CD4-positive, alpha-beta T cell (primary cell): ENCODE data around the gene PABPN1. TPM values are rescaled to one million over a fixed set of nuclear protein-coding genes. Genes with fewer than 3 reads are reported as not detected.
"Not testable (repeated sequence)": the region's sequence is repeated elsewhere in the genome, so short reads cannot be mapped to it uniquely, and the experiment has no call there.

Experiments
- ATAC-seq: fragments of 200-7000 bp; cut with Tn5 transposase; one replicate; pipeline ENCODE4 v1.10.0; 2022; ENCODE audit warnings: mild to moderate bottlenecking; ENCODE audit not compliant: poor library complexity
- CTCF ChIA-PET: fragments of 350-600 bp; sonication (Branson Sonifier 250); formaldehyde crosslinking; loops from one replicate; lab custom pipeline; 2021; ENCODE audit warnings: antibody characterized with exemption, inconsistent platforms; lab: Charles Lee
- POLR2A ChIA-PET: fragments of 350-600 bp; sonication (Branson Sonifier 250); formaldehyde crosslinking; loops from one replicate; lab custom pipeline; 2021; ENCODE audit warnings: antibody characterized with exemption, inconsistent platforms; lab: Charles Lee
- DNase-seq, 14 experiments: peaks; one replicate each; pipeline ENCODE4 v3.0.0-alpha.2; 2013 to 2020; ENCODE audit warnings: mixed read lengths in 2 of 14
- H3K27ac ChIP-seq, 2 donors: one replicate each; pipeline versions ENCODE4 v1.5.1 to v1.7.0; 2013; ENCODE audit warnings: low read length in 2 of 2, low read depth in 1 of 2, mild to moderate bottlenecking in 1 of 2
- H3K27me3 ChIP-seq, 2 experiments: 1 replicate in 1 of 2; 2 replicates in 1 of 2; pipeline versions ENCODE4 v1.6.1 to v1.7.0; 2013; ENCODE audit warnings: low read length in 2 of 2, control low read depth in 1 of 2, mild to moderate bottlenecking in 1 of 2, moderate library complexity in 1 of 2; ENCODE audit not compliant: insufficient read depth in 2 of 2, control insufficient read depth in 1 of 2
- H3K36me3 ChIP-seq: one replicate; pipeline ENCODE4 v1.6.1; 2013; ENCODE audit warnings: low read length, control low read depth; ENCODE audit not compliant: insufficient read depth
- H3K4me1 ChIP-seq: one replicate; pipeline ENCODE4 v1.6.1; 2013; ENCODE audit warnings: low read length, control low read depth; ENCODE audit not compliant: insufficient read depth
- H3K4me3 ChIP-seq: one replicate; pipeline ENCODE4 v1.5.1; 2013; ENCODE audit warnings: mild to moderate bottlenecking, low read length, moderate library complexity
- H3K9me3 ChIP-seq, 2 experiments: 1 replicate in 1 of 2; 2 replicates in 1 of 2; pipeline versions ENCODE4 v1.6.1 to v1.7.0; 2013; ENCODE audit warnings: low read length in 2 of 2, mild to moderate bottlenecking in 2 of 2, control low read depth in 1 of 2, moderate library complexity in 1 of 2; ENCODE audit not compliant: control insufficient read depth in 1 of 2, insufficient read depth in 1 of 2
- H3K27ac Mint-ChIP-seq: one replicate; pipeline ENCODE4 v1.8.0; 2020; ENCODE audit warnings: mixed read lengths
- H3K27me3 Mint-ChIP-seq: one replicate; pipeline ENCODE4 v1.8.0; 2021; ENCODE audit warnings: mixed read lengths
- H3K36me3 Mint-ChIP-seq: one replicate; pipeline ENCODE4 v1.8.0; 2021; ENCODE audit warnings: low read depth, mixed read lengths
- H3K4me1 Mint-ChIP-seq: one replicate; pipeline ENCODE4 v1.8.0; 2021; ENCODE audit warnings: low read depth, mixed read lengths
- H3K4me3 Mint-ChIP-seq: one replicate; pipeline ENCODE4 v1.8.0; 2020; ENCODE audit warnings: mild to moderate bottlenecking, mixed read lengths
- H3K9me3 Mint-ChIP-seq: one replicate; pipeline ENCODE4 v1.8.0; 2020; ENCODE audit warnings: mixed read lengths
- intact Hi-C, 2 experiments: fragments of 100-400 bp; cut with DNase I in 1 of 2; cut with micrococcal nuclease in 1 of 2; formaldehyde crosslinking; loops; one replicate each; pipeline versions ENCODE4 v1.15.1 to v1.9.0; 2023 to 2025; cut with DNase I, micrococcal nuclease
- total RNA-seq, 174 experiments: library from RNA in 2 of 174; stranded (reverse) in 2 of 174; gene quantifications; one replicate each; pipeline ENCODE4 v1.2.3 and lab custom pipeline; 2021 to 2026
- TF ChIP-seq, protein P1 (sequence below): fragments of 200-600 bp; IDR thresholded peaks from one replicate; pipeline ENCODE4 v1.8.0; 2022; ENCODE audit warnings: antibody characterized with exemption, mild to moderate bottlenecking

The PABPN1 gene
- total RNA-seq, 2 experiments from 2014 or later = 188 to 195 TPM

DNA sequence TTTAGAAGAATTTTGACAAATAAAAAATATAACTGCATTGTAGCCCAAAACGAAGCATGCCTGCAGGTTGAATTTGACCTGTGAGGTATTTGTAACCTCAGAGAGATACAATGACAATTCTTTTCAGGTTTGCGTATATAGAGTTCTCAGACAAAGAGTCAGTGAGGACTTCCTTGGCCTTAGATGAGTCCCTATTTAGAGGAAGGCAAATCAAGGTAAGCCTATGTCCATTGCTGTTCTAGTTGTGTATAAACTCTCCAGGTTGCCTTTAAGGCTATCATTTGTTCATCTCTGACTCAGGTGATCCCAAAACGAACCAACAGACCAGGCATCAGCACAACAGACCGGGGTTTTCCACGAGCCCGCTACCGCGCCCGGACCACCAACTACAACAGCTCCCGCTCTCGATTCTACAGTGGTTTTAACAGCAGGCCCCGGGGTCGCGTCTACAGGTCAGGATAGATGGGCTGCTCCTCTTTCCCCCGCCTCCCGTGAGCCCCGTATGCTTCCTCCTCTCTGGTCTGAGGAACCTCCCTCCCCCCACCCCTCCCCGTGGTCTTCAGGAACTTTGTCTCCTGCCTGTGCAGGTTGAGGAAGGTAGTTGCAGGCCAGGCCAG, 2.7 kb downstream of the PABPN1 start:
- ATAC-seq (no peak), DNase-seq (no peak)
- Histone ChIP-seq H3K27me3 (no peaks in the 10 kb centered on the region), H3K4me3 (no peak overlapping the region), H3K4me1 (peaks cover 33% of the 10 kb centered on the region), H3K9me3 (no peaks in the 10 kb centered on the region), H3K27ac (no peak overlapping the region), H3K36me3 (peaks cover 32% of the 10 kb centered on the region)
- CTCF ChIA-PET = interaction anchor here (4.1 kb wide), 1 partner anchor 23 kb away, joined by 66 read pairs; the partner anchor contains the start of gene PPP1R3E
- Mint-ChIP-seq H3K27ac (peak overlapping the region; percentile 92), H3K4me3 (no peak overlapping the region), H3K4me1 (peaks cover 39% of the 10 kb centered on the region), H3K27me3 (no peaks in the 10 kb centered on the region), H3K9me3 (no peaks in the 10 kb centered on the region), H3K36me3 (peaks cover 50% of the 10 kb centered on the region)
- intact Hi-C loops = loop anchor here (5.0 to 10.0 kb wide), 6 partner anchors 37 to 399 kb away; partner anchors contain the start of genes HOMEZ (in 2 of the 2), ACIN1 (in 1 of the 2), C14orf119 (in 1 of the 2) and PRMT5 (in 1 of the 2)
- TF ChIP-seq, protein P1, sequence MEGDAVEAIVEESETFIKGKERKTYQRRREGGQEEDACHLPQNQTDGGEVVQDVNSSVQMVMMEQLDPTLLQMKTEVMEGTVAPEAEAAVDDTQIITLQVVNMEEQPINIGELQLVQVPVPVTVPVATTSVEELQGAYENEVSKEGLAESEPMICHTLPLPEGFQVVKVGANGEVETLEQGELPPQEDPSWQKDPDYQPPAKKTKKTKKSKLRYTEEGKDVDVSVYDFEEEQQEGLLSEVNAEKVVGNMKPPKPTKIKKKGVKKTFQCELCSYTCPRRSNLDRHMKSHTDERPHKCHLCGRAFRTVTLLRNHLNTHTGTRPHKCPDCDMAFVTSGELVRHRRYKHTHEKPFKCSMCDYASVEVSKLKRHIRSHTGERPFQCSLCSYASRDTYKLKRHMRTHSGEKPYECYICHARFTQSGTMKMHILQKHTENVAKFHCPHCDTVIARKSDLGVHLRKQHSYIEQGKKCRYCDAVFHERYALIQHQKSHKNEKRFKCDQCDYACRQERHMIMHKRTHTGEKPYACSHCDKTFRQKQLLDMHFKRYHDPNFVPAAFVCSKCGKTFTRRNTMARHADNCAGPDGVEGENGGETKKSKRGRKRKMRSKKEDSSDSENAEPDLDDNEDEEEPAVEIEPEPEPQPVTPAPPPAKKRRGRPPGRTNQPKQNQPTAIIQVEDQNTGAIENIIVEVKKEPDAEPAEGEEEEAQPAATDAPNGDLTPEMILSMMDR = no peak
- POLR2A ChIA-PET = interaction anchor here (7.0 kb wide), 1 partner anchor 20 kb away, joined by 455 read pairs; the partner anchor contains the start of genes BCL2L2 and PPP1R3E

DNA sequence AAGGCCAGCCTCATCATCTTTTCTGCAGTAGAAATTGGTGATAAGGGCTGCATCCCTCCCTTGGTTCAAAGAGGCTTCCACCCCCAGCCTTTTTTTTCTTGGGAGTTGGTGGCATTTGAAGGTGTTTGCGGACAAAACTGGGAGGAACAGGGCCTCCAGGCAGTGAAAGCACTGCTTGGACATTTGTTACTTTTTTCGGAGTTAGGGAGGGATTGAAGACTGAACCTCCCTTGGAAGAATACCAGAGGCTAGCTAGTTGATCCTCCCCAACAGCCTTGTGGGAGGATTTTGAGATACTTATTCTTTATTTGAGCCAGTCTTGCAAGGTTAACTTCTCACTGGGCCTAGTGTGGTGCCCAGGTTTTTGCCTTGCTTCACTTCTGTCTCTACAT, 3.2 kb downstream of the PABPN1 start:
- Mint-ChIP-seq H3K27ac (no peak overlapping the region), H3K4me1 (peaks cover 39% of the 10 kb centered on the region), H3K36me3 (peaks cover 50% of the 10 kb centered on the region), H3K4me3 (no peak overlapping the region), H3K27me3 (no peaks in the 10 kb centered on the region), H3K9me3 (no peaks in the 10 kb centered on the region)
- DNase-seq (no peak), ATAC-seq (no peak)
- peaks cover 33% of the 10 kb centered on the region for H3K4me1 ChIP-seq
- CTCF ChIA-PET = no interaction called here
- intact Hi-C loops = loop anchor here (5.0 to 10.0 kb wide), 6 partner anchors 37 to 400 kb away; partner anchors contain the start of genes HOMEZ (in 2 of the 2), ACIN1 (in 1 of the 2), C14orf119 (in 1 of the 2) and PRMT5 (in 1 of the 2)
- H3K27ac ChIP-seq = no peak overlapping the region
- H3K27me3 ChIP-seq = no peaks in the 10 kb centered on the region
- POLR2A ChIA-PET = interaction anchor here (0.7 kb wide), 1 partner anchor 225 kb away, joined by 3 read pairs; no protein-coding TSS in a partner anchor
- no peaks in the 10 kb centered on the region for H3K9me3 ChIP-seq
- peaks cover 32% of the 10 kb centered on the region for H3K36me3 ChIP-seq
- H3K4me3 ChIP-seq = no peak overlapping the region
- TF ChIP-seq, protein P1 = no peak

DNA sequence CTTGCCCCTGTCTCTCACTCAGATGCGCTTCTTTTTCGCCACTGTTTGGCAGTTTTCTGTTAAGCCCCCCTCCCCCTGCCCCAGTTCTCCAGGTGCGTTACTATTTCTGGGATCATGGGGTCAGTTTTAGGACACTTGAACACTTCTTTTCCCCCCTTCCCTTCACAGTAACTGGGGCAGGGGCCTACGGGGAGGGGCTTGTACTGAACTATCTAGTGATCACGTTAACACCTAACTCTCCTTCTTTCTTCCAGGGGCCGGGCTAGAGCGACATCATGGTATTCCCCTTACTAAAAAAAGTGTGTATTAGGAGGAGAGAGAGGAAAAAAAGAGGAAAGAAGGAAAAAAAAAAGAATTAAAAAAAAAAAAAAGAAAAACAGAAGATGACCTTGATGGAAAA, 3.7 kb downstream of the PABPN1 start:
- ChIA-PET CTCF (no interaction called here), POLR2A (interaction anchor here (0.7 kb wide), 1 partner anchor 225 kb away, joined by 3 read pairs; no protein-coding TSS in a partner anchor)

DNA sequence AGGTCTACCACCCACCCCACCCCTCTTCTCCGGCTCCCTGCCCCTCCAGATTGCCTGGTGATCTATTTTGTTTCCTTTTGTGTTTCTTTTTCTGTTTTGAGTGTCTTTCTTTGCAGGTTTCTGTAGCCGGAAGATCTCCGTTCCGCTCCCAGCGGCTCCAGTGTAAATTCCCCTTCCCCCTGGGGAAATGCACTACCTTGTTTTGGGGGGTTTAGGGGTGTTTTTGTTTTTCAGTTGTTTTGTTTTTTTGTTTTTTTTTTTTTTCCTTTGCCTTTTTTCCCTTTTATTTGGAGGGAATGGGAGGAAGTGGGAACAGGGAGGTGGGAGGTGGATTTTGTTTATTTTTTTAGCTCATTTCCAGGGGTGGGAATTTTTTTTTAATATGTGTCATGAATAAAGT, 4.5 kb downstream of the PABPN1 start:
- ATAC-seq, H3K27ac Mint-ChIP-seq, H3K4me3 Mint-ChIP-seq: not testable (repeated sequence)

More for the DNA sequence above, 3.7 kb downstream of the PABPN1 start:
- H3K27me3 ChIP-seq = no peaks in the 10 kb centered on the region
- Mint-ChIP-seq H3K36me3 (peaks cover 50% of the 10 kb centered on the region), H3K27me3 (no peaks in the 10 kb centered on the region), H3K27ac (no peak overlapping the region), H3K4me3 (no peak overlapping the region), H3K4me1 (peaks cover 34% of the 10 kb centered on the region), H3K9me3 (no peaks in the 10 kb centered on the region)
- intact Hi-C loops = loop anchor here (5.0 to 10.0 kb wide), 7 partner anchors 38 to 400 kb away; partner anchors contain the start of genes HOMEZ (in 2 of the 2), ACIN1 (in 1 of the 2), C14orf119 (in 1 of the 2) and PRMT5 (in 1 of the 2)
- ATAC-seq (no peak), DNase-seq (no peak)
- no peak overlapping the region for H3K27ac ChIP-seq
- no peak overlapping the region for H3K4me3 ChIP-seq
- H3K4me1 ChIP-seq = peaks cover 30% of the 10 kb centered on the region
- peaks cover 32% of the 10 kb centered on the region for H3K36me3 ChIP-seq
- TF ChIP-seq, protein P1 = no peak
- H3K9me3 ChIP-seq = no peaks in the 10 kb centered on the region

More for the DNA sequence above, 4.5 kb downstream of the PABPN1 start:
- H3K36me3 Mint-ChIP-seq = peaks cover 50% of the 10 kb centered on the region
- H3K27me3 Mint-ChIP-seq, H3K27ac ChIP-seq, DNase-seq, H3K4me3 ChIP-seq, H3K9me3 ChIP-seq, H3K9me3 Mint-ChIP-seq, H3K27me3 ChIP-seq: not testable (repeated sequence)
- H3K4me1 Mint-ChIP-seq = peaks cover 26% of the 10 kb centered on the region
- intact Hi-C loops = loop anchor here (5.0 to 10.0 kb wide), 4 partner anchors 61 to 401 kb away; partner anchors contain the start of genes ACIN1 (in 1 of the 2), C14orf119 (in 1 of the 2) and PRMT5 (in 1 of the 2)
- POLR2A ChIA-PET = interaction anchor here (2.3 kb wide), 1 partner anchor 23 kb away, joined by 17 read pairs; the partner anchor contains the start of gene PPP1R3E
- CTCF ChIA-PET = interaction anchor here (1.7 kb wide), 1 partner anchor 24 kb away, joined by 4 read pairs; no protein-coding TSS in a partner anchor
- Histone ChIP-seq H3K4me1 (peaks cover 23% of the 10 kb centered on the region), H3K36me3 (peaks cover 32% of the 10 kb centered on the region)
